Right lobe of liver (tissue), 4 donors: ENCODE measurements around the gene CCDC61.

ENCODE experiments used
- POLR2A ChIP-seq: fragments of 450-650 bp; IDR thresholded peaks from one replicate; pipeline ENCODE4 v1.6.1; 2017; ENCODE audit warnings: antibody characterized with exemption, mild to moderate bottlenecking
- TF ChIP-seq, protein P1 (sequence below), 4 donors: fragments of 200-600 bp in 3 of 4; fragments of 450-650 bp in 1 of 4; IDR thresholded peaks; one replicate each; pipeline versions ENCODE4 v1.5.1 to v1.8.0; 2016 to 2022; ENCODE audit warnings: antibody characterized with exemption in 4 of 4, mild to moderate bottlenecking in 2 of 4
- donor health status: DM: no; HTN: no; CAD: no.
- donor health status: DM: no; HTN: no; CAD: no.
- donor health status: DM: no; HTN: yes; CAD: no.

DNA sequence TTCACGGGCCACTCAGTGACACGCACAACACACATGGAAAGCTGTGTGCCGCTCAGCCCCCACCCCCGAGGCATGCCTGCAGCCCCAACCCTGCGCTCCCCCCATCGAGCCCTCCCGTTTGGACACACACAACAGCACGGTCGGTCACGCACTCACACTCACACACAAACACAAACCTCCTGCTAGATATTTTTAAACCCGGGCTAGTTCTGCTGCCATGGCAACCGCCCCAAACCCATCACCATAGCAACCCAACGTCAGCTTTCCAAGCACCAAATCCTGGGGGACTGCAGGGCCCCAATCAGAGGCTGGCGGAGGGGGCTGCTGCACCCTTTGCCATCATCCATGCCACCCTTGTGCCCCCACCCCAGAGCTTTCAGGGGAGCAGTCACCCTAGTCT is 19.1 kb upstream of the CCDC61 start:
- no peak for TF ChIP-seq POLR2A
- TF ChIP-seq, protein P1, sequence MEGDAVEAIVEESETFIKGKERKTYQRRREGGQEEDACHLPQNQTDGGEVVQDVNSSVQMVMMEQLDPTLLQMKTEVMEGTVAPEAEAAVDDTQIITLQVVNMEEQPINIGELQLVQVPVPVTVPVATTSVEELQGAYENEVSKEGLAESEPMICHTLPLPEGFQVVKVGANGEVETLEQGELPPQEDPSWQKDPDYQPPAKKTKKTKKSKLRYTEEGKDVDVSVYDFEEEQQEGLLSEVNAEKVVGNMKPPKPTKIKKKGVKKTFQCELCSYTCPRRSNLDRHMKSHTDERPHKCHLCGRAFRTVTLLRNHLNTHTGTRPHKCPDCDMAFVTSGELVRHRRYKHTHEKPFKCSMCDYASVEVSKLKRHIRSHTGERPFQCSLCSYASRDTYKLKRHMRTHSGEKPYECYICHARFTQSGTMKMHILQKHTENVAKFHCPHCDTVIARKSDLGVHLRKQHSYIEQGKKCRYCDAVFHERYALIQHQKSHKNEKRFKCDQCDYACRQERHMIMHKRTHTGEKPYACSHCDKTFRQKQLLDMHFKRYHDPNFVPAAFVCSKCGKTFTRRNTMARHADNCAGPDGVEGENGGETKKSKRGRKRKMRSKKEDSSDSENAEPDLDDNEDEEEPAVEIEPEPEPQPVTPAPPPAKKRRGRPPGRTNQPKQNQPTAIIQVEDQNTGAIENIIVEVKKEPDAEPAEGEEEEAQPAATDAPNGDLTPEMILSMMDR (IDR thresholded peaks at IDR 0.05), result no peak
